Heart right ventricle (tissue), 16 donors: ENCODE data around the gene NHS. TPM values are rescaled to one million over a fixed set of nuclear protein-coding genes. Genes with fewer than 3 reads are reported as not detected.

Experiments used
- ATAC-seq, 8 donors: fragments of 200-7000 bp; cut with Tn5 transposase; one replicate each; pipeline ENCODE4 v1.9.1; 2020; ENCODE audit warnings: mild to moderate bottlenecking in 8 of 8, moderate library complexity in 8 of 8, moderate number of reproducible peaks in 1 of 8
- DNase-seq, 2 donors: peaks; one replicate each; pipeline ENCODE4 v3.0.0-alpha.2; 2020
- H3K27ac ChIP-seq, 10 donors: fragments of 200-600 bp; sonication (generic) in 2 of 10; one replicate each; pipeline versions ENCODE4 v1.5.0 to v1.8.0; 2020 to 2022; ENCODE audit warnings: mild to moderate bottlenecking in 3 of 10
- H3K27me3 ChIP-seq, 7 donors: fragments of 200-600 bp; one replicate each; pipeline ENCODE4 v1.8.0; 2021 to 2022; ENCODE audit warnings: mild to moderate bottlenecking in 2 of 7
- H3K36me3 ChIP-seq, 9 donors: fragments of 200-600 bp; sonication (generic) in 1 of 9; one replicate each; pipeline versions ENCODE4 v1.5.0 to v1.8.0; 2020 to 2022; ENCODE audit warnings: mild to moderate bottlenecking in 2 of 9
- H3K4me1 ChIP-seq, 9 donors: fragments of 200-600 bp; sonication (generic) in 1 of 9; one replicate each; pipeline versions ENCODE4 v1.5.0 to v1.8.0; 2020 to 2022; ENCODE audit warnings: mild to moderate bottlenecking in 4 of 9
- H3K4me3 ChIP-seq, 10 donors: fragments of 200-600 bp; sonication (generic) in 2 of 10; one replicate each; pipeline versions ENCODE4 v1.5.0 to v1.8.0; 2020 to 2022; ENCODE audit warnings: mild to moderate bottlenecking in 7 of 10, moderate library complexity in 2 of 10
- H3K9me3 ChIP-seq, 11 donors: fragments of 200-600 bp in 10 of 11; sonication (generic) in 2 of 11; one replicate each; pipeline versions ENCODE4 v1.5.0 to v1.8.0; 2013 to 2022; ENCODE audit warnings: mild to moderate bottlenecking in 2 of 11, control low read depth in 1 of 11, moderate library complexity in 1 of 11
- WGBS, 2 donors: extraction: QIAGEN DNeasy Blood & Tissue Kit; methylation state at CpG; one replicate each; pipeline ENCODE4 v1.1.7; 2013; ENCODE audit warnings: inconsistent platforms in 1 of 2; 5-methylcytosine and 5-hydroxymethylcytosine counted together
- intact Hi-C, 10 donors: fragments of 100-400 bp; cut with DNase I; formaldehyde crosslinking; loops; one replicate each; pipeline versions ENCODE4 v1.11.1 to v1.14.2; 2022
- polyA plus RNA-seq, 2 donors: library from polyadenylated mRNA; stranded (reverse); fragments of 200-250 nt; gene quantifications; one replicate each; pipeline ENCODE4 v1.2.3, GENCODE V29; 2013
- total RNA-seq, 10 donors: library from RNA; stranded (reverse); fragmentation: NEBNext Ultra II Directional in 3 of 10; extraction: Animal tissue kit (Norgen Biotek cat#: 25700) in 3 of 10; gene quantifications; one replicate each; pipeline versions ENCODE4 v1.2.1 to v1.2.4, GENCODE V29; 2021 to 2023
- TF ChIP-seq, protein P1 (sequence below), 9 donors: fragments of 200-600 bp; sonication (generic) in 2 of 9; IDR thresholded peaks; one replicate each; pipeline versions ENCODE4 v1.5.0 to v1.8.0; 2021 to 2022; ENCODE audit warnings: antibody characterized with exemption in 9 of 9, mild to moderate bottlenecking in 5 of 9, moderate library complexity in 1 of 9
- donor health status: Arrhythmogenic right ventricular cardiomyopathy.
- donor health status: ischemic (EF 13 %, LVEDD 7.1; RV severe dilation, severe dysfunction).
- donor health status: healthy with polysubstance abuse.
- donor health status: DM: no; HTN: yes; CAD: no.
- donor health status: DM: no; HTN: no; CAD: no.
- donor health status: ischemic (EF 25% LVEDD 6.9; RV normal size, moderate dysfunction).
- donor health status: ischemic (EF 25% LVEDD 5.7; RV mildly dilated, moderate dysfunction).
- donor health status: healthy.
- donor health status: DM: yes; HTN: yes; CAD: no.
- donor health status: Ischemic cardiomyopathy.
- donor health status: ischemic (EF 35%, LVEDD 5.7; RV mildly dilated, moderate dysfunction).
- donor health status: nonischemic (EF 11% LVEDD 7.7; RV severe dilation, severe dysfunction).
- donor health status: DM: yes; HTN: yes; CAD: no.
- donor health status: PGD.
- donor health status: ischemic (EF 29% LVEDD 5.4; RV normal size, mild dysfunction).
- donor health status: nonischemic (EF 23%, LVEDD 6.1; RV moderate dilation, normal function).

NHS gene
- total and polyA plus RNA-seq, 12 donors = 0.20 to 2.7 (median 1.2) TPM

DNA sequence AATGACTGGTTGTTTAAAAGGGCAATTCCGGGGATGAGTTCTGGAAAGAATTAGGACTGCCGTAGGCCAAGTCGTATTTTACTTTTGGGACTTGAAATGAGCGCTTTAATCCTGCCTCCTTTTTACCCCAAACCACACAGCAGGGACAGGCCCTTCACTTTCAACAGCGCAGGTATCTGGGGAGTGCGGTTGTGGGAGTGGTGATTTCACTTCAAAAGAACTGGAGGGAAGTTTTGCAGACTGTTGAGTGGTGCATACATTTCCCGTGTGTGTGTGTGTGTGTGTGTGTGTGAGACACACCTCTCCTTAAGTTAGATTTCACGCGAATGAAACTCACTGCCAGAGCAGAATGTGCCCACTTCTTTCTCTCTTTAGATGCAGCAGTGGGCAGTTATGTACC is 2.8 kb downstream of the NHS start:
- intact Hi-C loops = loop anchor here in 7 of 10 donors (5.0 to 10.0 kb wide), 8 partner anchors 133 to 315 kb away; no protein-coding TSS in a partner anchor
- TF ChIP-seq, protein P1, sequence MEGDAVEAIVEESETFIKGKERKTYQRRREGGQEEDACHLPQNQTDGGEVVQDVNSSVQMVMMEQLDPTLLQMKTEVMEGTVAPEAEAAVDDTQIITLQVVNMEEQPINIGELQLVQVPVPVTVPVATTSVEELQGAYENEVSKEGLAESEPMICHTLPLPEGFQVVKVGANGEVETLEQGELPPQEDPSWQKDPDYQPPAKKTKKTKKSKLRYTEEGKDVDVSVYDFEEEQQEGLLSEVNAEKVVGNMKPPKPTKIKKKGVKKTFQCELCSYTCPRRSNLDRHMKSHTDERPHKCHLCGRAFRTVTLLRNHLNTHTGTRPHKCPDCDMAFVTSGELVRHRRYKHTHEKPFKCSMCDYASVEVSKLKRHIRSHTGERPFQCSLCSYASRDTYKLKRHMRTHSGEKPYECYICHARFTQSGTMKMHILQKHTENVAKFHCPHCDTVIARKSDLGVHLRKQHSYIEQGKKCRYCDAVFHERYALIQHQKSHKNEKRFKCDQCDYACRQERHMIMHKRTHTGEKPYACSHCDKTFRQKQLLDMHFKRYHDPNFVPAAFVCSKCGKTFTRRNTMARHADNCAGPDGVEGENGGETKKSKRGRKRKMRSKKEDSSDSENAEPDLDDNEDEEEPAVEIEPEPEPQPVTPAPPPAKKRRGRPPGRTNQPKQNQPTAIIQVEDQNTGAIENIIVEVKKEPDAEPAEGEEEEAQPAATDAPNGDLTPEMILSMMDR (IDR thresholded peaks at IDR 0.05) = no peak
- Histone ChIP-seq H3K36me3 (no peaks in the 10 kb centered on the region), H3K4me1 (peaks cover 0 to 7% (median 0%) of the 10 kb centered on the region in 9 donors), H3K4me3 (peak overlapping the region in 9 of 10 donors; percentile 45 to 60 (median 58)), H3K27ac (peak overlapping the region in 1 of 10 donors; percentile 9), H3K9me3 (peaks cover 0 to 26% (median 4%) of the 10 kb centered on the region in 11 donors), H3K27me3 (peaks cover 0 to 60% (median 0%) of the 10 kb centered on the region in 7 donors)
- WGBS, 2 donors = 23 to 28% methylated on average over 9 of the region's 9 CpGs
- no peak for DNase-seq
- no peak for ATAC-seq

GRCh38 chrX:17380221-17380620 is 5.2 kb downstream of the NHS start:
- Histone ChIP-seq H3K27ac (no peak overlapping the region), H3K9me3 (peaks cover 0 to 29% (median 4%) of the 10 kb centered on the region in 11 donors), H3K4me1 (peaks cover 0 to 7% (median 0%) of the 10 kb centered on the region in 9 donors), H3K27me3 (peaks cover 0 to 38% (median 0%) of the 10 kb centered on the region in 7 donors), H3K36me3 (no peaks in the 10 kb centered on the region), H3K4me3 (no peak overlapping the region)
- TF ChIP-seq, protein P1 (IDR thresholded peaks at IDR 0.05) = no peak
- DNase-seq (no peak), ATAC-seq (no peak)
- intact Hi-C loops = no loop called here
- 93 to 97% methylated on average over 9 of the region's 9 CpGs for WGBS, 2 donors

DNA sequence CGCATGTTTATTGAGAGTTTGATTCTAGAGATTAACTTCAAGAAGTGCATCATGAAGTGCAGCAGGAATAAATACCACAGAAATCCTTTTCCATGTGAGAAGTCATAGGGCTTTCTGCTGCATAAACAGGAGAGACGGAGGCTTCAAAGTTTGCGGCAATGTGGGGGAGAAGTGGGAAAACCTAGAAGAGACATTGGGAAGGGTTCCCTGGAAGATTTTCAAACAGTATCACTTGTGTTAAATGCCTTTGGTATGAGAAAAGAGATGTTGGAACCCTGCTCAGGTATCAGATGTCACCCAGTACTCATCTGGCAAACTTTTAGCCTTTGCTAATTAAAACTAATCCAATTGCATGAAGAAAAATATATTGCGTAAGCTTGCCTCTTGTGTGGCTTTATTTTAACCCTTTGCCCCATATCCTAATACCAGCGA is 15.4 kb downstream of the NHS start:
- 91 to 94% methylated on average over 5 of the region's 5 CpGs for WGBS, 2 donors
- intact Hi-C loops = no loop called here
- DNase-seq (no peak), ATAC-seq (no peak)
- H3K27ac ChIP-seq = no peak overlapping the region
- H3K27me3 ChIP-seq = peaks cover 0 to 13% (median 0%) of the 10 kb centered on the region in 7 donors
- no peak overlapping the region for H3K4me3 ChIP-seq
- H3K9me3 ChIP-seq = no peaks in the 10 kb centered on the region
- H3K4me1 ChIP-seq = no peaks in the 10 kb centered on the region
- TF ChIP-seq, protein P1 (IDR thresholded peaks at IDR 0.05) = no peak
- no peaks in the 10 kb centered on the region for H3K36me3 ChIP-seq

DNA sequence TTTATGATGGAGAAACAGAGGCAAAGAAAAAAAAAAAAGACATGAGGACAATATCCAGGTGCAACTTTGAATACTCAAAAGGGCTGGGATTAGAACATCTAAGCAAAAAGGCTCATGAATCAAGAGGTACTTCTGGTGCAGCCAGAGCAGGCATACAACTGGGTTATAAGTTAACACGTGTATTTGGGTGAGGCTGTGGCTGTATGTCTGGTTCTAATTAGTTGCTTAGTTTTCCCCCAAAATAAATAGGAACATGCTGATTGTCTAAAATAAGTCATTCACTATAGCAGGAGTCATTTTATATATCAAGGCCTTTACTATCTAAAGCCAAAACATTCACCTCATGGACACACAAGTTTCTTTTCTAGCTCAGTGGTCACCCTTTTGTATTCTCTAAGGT is 20.2 kb downstream of the NHS start:
- TF ChIP-seq, protein P1 (IDR thresholded peaks at IDR 0.05) = no peak
- DNase-seq (no peak), ATAC-seq (no peak)
- intact Hi-C loops = no loop called here
- Histone ChIP-seq H3K4me3 (no peak overlapping the region), H3K4me1 (no peaks in the 10 kb centered on the region), H3K36me3 (no peaks in the 10 kb centered on the region), H3K9me3 (peaks cover 0 to 9% (median 0%) of the 10 kb centered on the region in 11 donors), H3K27me3 (peaks cover 0 to 12% (median 0%) of the 10 kb centered on the region in 7 donors), H3K27ac (no peak overlapping the region)
- WGBS, 2 donors = 67 to 78% methylated on average over 1 of the region's 1 CpG
